SK-N-SH (cell line): ENCODE data around the gene LRRC8D. TPM values are rescaled to one million over a fixed set of nuclear protein-coding genes. Genes with fewer than 3 reads are reported as not detected.

Experiments
- CTCF ChIA-PET: fragments of 300-600, 350-600 bp; formaldehyde crosslinking; extraction: SDS; loops from one replicate; lab custom pipeline; 2021; lab: Yijun Ruan, JAX
- POLR2A ChIA-PET: fragments of 350-600 bp; sonication (Branson Sonifier 250); formaldehyde crosslinking; extraction: SDS; loops from one replicate; lab custom pipeline; 2020; ENCODE audit warnings: antibody characterized with exemption, inconsistent platforms; lab: Yijun Ruan, JAX
- DNase-seq: peaks from one replicate; pipeline ENCODE4 v3.0.0; 2012
- H2AFZ ChIP-seq: fragments of 200-600 bp; sonication (generic); 2 replicates; pipeline ENCODE4 v1.8.1; 2016; ENCODE audit warnings: antibody characterized with exemption, mild to moderate bottlenecking, low read depth
- H3F3A ChIP-seq: fragments of 200-600 bp; sonication (generic); replicated peaks from 2 replicates; pipeline ENCODE3; 2016; ENCODE audit warnings: antibody characterized with exemption, mild to moderate bottlenecking; ENCODE audit not compliant: insufficient read depth
- H3K27ac ChIP-seq, 2 experiments: fragments of 200-500 bp in 1 of 2; fragments of 200-600 bp in 1 of 2; sonication (Bioruptor generic) in 1 of 2; sonication (generic), shearing (Covaris generic) in 1 of 2; 2 replicates each; pipeline versions ENCODE4 v1.5.1 to v1.6.1; 2014 to 2016; ENCODE audit warnings: low read depth in 2 of 2, inconsistent platforms in 1 of 2, low read length in 1 of 2, mild to moderate bottlenecking in 1 of 2, mixed read lengths in 1 of 2
- H3K27me3 ChIP-seq: fragments of 200-600 bp; sonication (generic), shearing (Covaris generic); 2 replicates; pipeline ENCODE4 v1.6.1; 2016; ENCODE audit warnings: mixed run types; ENCODE audit not compliant: insufficient read depth
- H3K36me3 ChIP-seq, 2 experiments: fragments of 200-500 bp in 1 of 2; fragments of 200-600 bp in 1 of 2; sonication (Bioruptor generic) in 1 of 2; sonication (generic) in 1 of 2; replicated peaks in 1 of 2; 2 replicates each; pipeline versions ENCODE3 to v1.5.1; 2014 to 2016; ENCODE audit warnings: low read length in 1 of 2, mild to moderate bottlenecking in 1 of 2; ENCODE audit not compliant: insufficient read depth in 2 of 2, control insufficient read depth in 1 of 2
- H3K4me1 ChIP-seq, 2 experiments: fragments of 200-500 bp in 1 of 2; fragments of 200-600 bp in 1 of 2; sonication (Bioruptor generic) in 1 of 2; sonication (generic), shearing (Covaris generic) in 1 of 2; 2 replicates each; pipeline versions ENCODE4 v1.5.1 to v1.6.1; 2014 to 2016; ENCODE audit warnings: low read depth in 1 of 2, low read length in 1 of 2, mixed run types in 1 of 2; ENCODE audit not compliant: insufficient read depth in 2 of 2, control insufficient read depth in 1 of 2
- H3K4me2 ChIP-seq: fragments of 200-600 bp; sonication (generic), shearing (Covaris generic); 2 replicates; pipeline ENCODE4 v1.6.1; 2017; ENCODE audit warnings: mixed run types
- H3K4me3 ChIP-seq, 2 experiments: fragments of 200-500 bp in 1 of 2; fragments of 200-600 bp in 1 of 2; sonication (Bioruptor generic) in 1 of 2; sonication (generic), shearing (Covaris generic) in 1 of 2; 2 replicates each; pipeline versions ENCODE4 v1.5.1 to v1.8.1; 2014 to 2016; ENCODE audit warnings: low read depth in 2 of 2, inconsistent platforms in 1 of 2, low read length in 1 of 2, mild to moderate bottlenecking in 1 of 2, mixed read lengths in 1 of 2, moderate library complexity in 1 of 2
- H3K79me2 ChIP-seq: fragments of 200-600 bp; sonication (generic); 2 replicates; pipeline ENCODE4 v1.8.1; 2017; ENCODE audit warnings: mild to moderate bottlenecking; ENCODE audit not compliant: insufficient read depth
- H3K9ac ChIP-seq: fragments of 200-600 bp; sonication (generic); 2 replicates; pipeline ENCODE4 v1.6.1; 2017; ENCODE audit warnings: mixed run types
- H3K9me2 ChIP-seq: fragments of 200-600 bp; sonication (generic); 2 replicates; pipeline ENCODE4 v1.6.1; 2017; ENCODE audit warnings: mixed run types
- H3K9me3 ChIP-seq: fragments of 200-600 bp; sonication (generic); 2 replicates; pipeline ENCODE4 v1.6.1; 2017; ENCODE audit warnings: mixed run types, mild to moderate bottlenecking, moderate library complexity
- H4K20me1 ChIP-seq: fragments of 200-600 bp; sonication (generic); 2 replicates; pipeline ENCODE4 v1.6.1; 2017; ENCODE audit warnings: mild to moderate bottlenecking, mixed run types; ENCODE audit not compliant: insufficient read depth
- CHD2 ChIP-seq: fragments of 150-350 bp; IDR thresholded peaks from 2 replicates; pipeline ENCODE4 v1.6.1; 2018; ENCODE audit warnings: low read length; ENCODE audit not compliant: partially characterized antibody
- CTCF ChIP-seq: fragments of 200-600 bp; sonication (generic); IDR thresholded peaks from 2 replicates; pipeline ENCODE4 v1.6.1; 2017; ENCODE audit warnings: antibody characterized with exemption, mild to moderate bottlenecking, moderate library complexity
- ELF1 ChIP-seq: IDR thresholded peaks from 2 replicates; pipeline ENCODE4 v1.4.0; 2012
- EP300 ChIP-seq, 2 experiments: IDR thresholded peaks; 2 replicates each; pipeline versions ENCODE4 v1.4.0 to v1.6.1; 2012; ENCODE audit warnings: borderline replicate concordance in 1 of 2, low read depth in 1 of 2, low read length in 1 of 2
- EZH2phosphoT487 ChIP-seq: fragments of 200-600 bp; sonication (generic); IDR thresholded peaks from 2 replicates; pipeline ENCODE4 v1.6.1; 2017; ENCODE audit warnings: low read depth, mixed run types, mild to moderate bottlenecking, antibody characterized with exemption, moderate library complexity, borderline replicate concordance
- FOSL2 ChIP-seq: IDR thresholded peaks from 2 replicates; pipeline ENCODE4 v1.4.0; 2012; ENCODE audit warnings: low read depth, mild to moderate bottlenecking, moderate library complexity, borderline replicate concordance
- GABPA ChIP-seq: IDR thresholded peaks from 2 replicates; pipeline ENCODE4 v1.4.0; 2012; ENCODE audit warnings: low read depth, mild to moderate bottlenecking
- JUND ChIP-seq: IDR thresholded peaks from 2 replicates; pipeline ENCODE4 v1.4.0; 2012
- NFIC ChIP-seq: IDR thresholded peaks from 2 replicates; pipeline ENCODE4 v1.4.0; 2012; ENCODE audit warnings: borderline replicate concordance
- NRF1 ChIP-seq: IDR thresholded peaks from 2 replicates; pipeline ENCODE4 v1.6.1; 2012; ENCODE audit warnings: low read depth, mild to moderate bottlenecking, low read length
- RCOR1 ChIP-seq: fragments of 150-350 bp; IDR thresholded peaks from 2 replicates; pipeline ENCODE4 v1.6.1; 2017; ENCODE audit warnings: antibody characterized with exemption, low read length
- SIN3A ChIP-seq: IDR thresholded peaks from 2 replicates; pipeline ENCODE4 v1.6.1; 2012; ENCODE audit warnings: low read depth, mild to moderate bottlenecking, low read length, moderate library complexity, borderline replicate concordance
- SMC3 ChIP-seq: IDR thresholded peaks from 2 replicates; pipeline ENCODE4 v1.6.1; 2012; ENCODE audit warnings: low read depth, low read length, improper control_type of control experiment
- TCF12 ChIP-seq: IDR thresholded peaks from 2 replicates; pipeline ENCODE4 v1.4.0; 2012
- TEAD4 ChIP-seq: IDR thresholded peaks from 2 replicates; pipeline ENCODE4 v1.4.0; 2012; ENCODE audit warnings: mild to moderate bottlenecking, borderline replicate concordance; ENCODE audit not compliant: insufficient read depth
- USF1 ChIP-seq: IDR thresholded peaks from 2 replicates; pipeline ENCODE4 v1.4.0; 2012; ENCODE audit warnings: low read depth, borderline replicate concordance
- USF2 ChIP-seq: fragments of 150-350 bp; IDR thresholded peaks from 2 replicates; pipeline ENCODE4 v1.6.1; 2017; ENCODE audit warnings: antibody characterized with exemption, low read length, low read depth, borderline replicate concordance
- YY1 ChIP-seq: IDR thresholded peaks from 2 replicates; pipeline ENCODE4 v1.4.0; 2012; ENCODE audit warnings: low read depth, mild to moderate bottlenecking
- ZBTB33 ChIP-seq: IDR thresholded peaks from 2 replicates; pipeline ENCODE4 v1.4.0; 2012; ENCODE audit warnings: low read depth, borderline replicate concordance
- WGBS: methylation state at CpG from one replicate; pipeline ENCODE4 v1.1.6; 2017; ENCODE audit warnings: low lambda C conversion rate; 5-methylcytosine and 5-hydroxymethylcytosine counted together
- polyA plus RNA-seq, 3 experiments: library from polyadenylated mRNA; depleted of rRNA; stranded (reverse); fragments of >200 nt; gene quantifications; 2 replicates each; pipeline ENCODE4 v1.2.3, GENCODE V29; 2012

The LRRC8D gene
- polyA plus RNA-seq, 1 of the 3 experiments (the other 2 are of a cell fraction): 15.0 TPM

GRCh38 chr1:89938171-89939055 is 117.6 kb downstream of the LRRC8D start:
- H2AFZ ChIP-seq: no peak overlapping the region; the same call in 1 of the 2 replicates
- no peaks in the 10 kb centered on the region for H3K79me2 ChIP-seq
- no peaks in the 10 kb centered on the region for H3F3A ChIP-seq
- no peak overlapping the region for H3K9ac ChIP-seq
- POLR2A ChIA-PET: no interaction called here
- H3K36me3 ChIP-seq: peaks cover 0 to 23% of the 10 kb centered on the region in 2 experiments
- 90% methylated on average over 7 of the region's 7 CpGs for WGBS
- peak overlapping the region; percentile 10; the same call in 1 of the 2 replicates for H3K4me2 ChIP-seq
- H3K9me2 ChIP-seq: no peaks in the 10 kb centered on the region
- CTCF ChIA-PET: no interaction called here
- H4K20me1 ChIP-seq: no peaks in the 10 kb centered on the region
- TF ChIP-seq EP300 (IDR thresholded peaks at IDR 0.05; ENCODE audit: borderline replicate concordance in 1 of 2, low read depth in 1 of 2, low read length in 1 of 2) (no peak), NRF1 (no peak), ZBTB33 (no peak), ELF1 (no peak), SIN3A (no peak), NFIC (no peak), FOSL2 (no peak), JUND (no peak), USF2 (no peak), USF1 (no peak), CHD2 (no peak), TEAD4 (no peak), GABPA (no peak), RCOR1 (no peak), TCF12 (no peak), CTCF (no peak), YY1 (no peak), SMC3 (no peak), EZH2phosphoT487 (no peak)
- TF ChIP-seq, all 33 proteins: peak for 0
- H3K4me1 ChIP-seq: peaks cover 6 to 10% of the 10 kb centered on the region in 2 experiments; a peak in 2 of 4 replicates
- no peak overlapping the region for H3K4me3 ChIP-seq
- H3K27me3 ChIP-seq: no peaks in the 10 kb centered on the region
- H3K9me3 ChIP-seq: no peaks in the 10 kb centered on the region
- no peak overlapping the region for H3K27ac ChIP-seq
- DNase-seq: no peak
